HG02973 (cell line): Measurements from ENCODE around the gene CLINT1.

ENCODE experiments used
- ATAC-seq: cut with Tn5 transposase; IDR thresholded peaks from one replicate; pipeline ENCODE4 v1.9.1; 2021; ENCODE audit warnings: moderate library complexity; ENCODE audit not compliant: unreplicated experiment

CLINT1 gene

GRCh38 chr5:157821822-157822622 is 36.9 kb downstream of the CLINT1 start:
- ATAC-seq = no peak

GRCh38 chr5:157821405-157821804 is 37.5 kb downstream of the CLINT1 start:
- ATAC-seq = no peak

GRCh38 chr5:157820593-157821252 is 38.2 kb downstream of the CLINT1 start:
- ATAC-seq = no peak

- ATAC-seq = no peak
These were observed 39.3 kb downstream of the CLINT1 start for GRCh38 chr5:157819502-157820115.

- no peak for ATAC-seq
These were observed 40.6 kb downstream of the CLINT1 start for GRCh38 chr5:157818368-157818767.

GRCh38 chr5:157817928-157818327 is 41.0 kb downstream of the CLINT1 start:
- no peak for ATAC-seq

GRCh38 chr5:157817387-157817702 is 41.6 kb downstream of the CLINT1 start:
- ATAC-seq = no peak

GRCh38 chr5:157816682-157817386 is 42.1 kb downstream of the CLINT1 start:
- ATAC-seq = no peak

- no peak for ATAC-seq
These were observed 46.9 kb downstream of the CLINT1 start for GRCh38 chr5:157812086-157812485.

GRCh38 chr5:157808043-157808442 is 50.9 kb downstream of the CLINT1 start:
- no peak for ATAC-seq

GRCh38 chr5:157802736-157803135 is 56.2 kb downstream of the CLINT1 start:
- ATAC-seq = no peak

GRCh38 chr5:157800137-157800536 is 58.8 kb downstream of the CLINT1 start:
- ATAC-seq = no peak

- no peak for ATAC-seq
These were observed 59.4 kb downstream of the CLINT1 start for GRCh38 chr5:157799578-157799977.

GRCh38 chr5:157793301-157793700 is 65.6 kb downstream of the CLINT1 start:
- no peak for ATAC-seq

- ATAC-seq = no peak
These were observed 73.1 kb downstream of the CLINT1 start for GRCh38 chr5:157785801-157786200.

GRCh38 chr5:157779221-157779620 is 79.7 kb downstream of the CLINT1 start:
- ATAC-seq = no peak

- ATAC-seq = no peak
These were observed 80.7 kb downstream of the CLINT1 start for GRCh38 chr5:157778121-157778805.

GRCh38 chr5:157772127-157772526 is 86.8 kb downstream of the CLINT1 start:
- ATAC-seq = no peak

- no peak for ATAC-seq
These were observed 88.3 kb downstream of the CLINT1 start for GRCh38 chr5:157770665-157771064.

GRCh38 chr5:157767689-157768088 is 91.3 kb downstream of the CLINT1 start:
- no peak for ATAC-seq

GRCh38 chr5:157766902-157767301 is 92.0 kb downstream of the CLINT1 start:
- ATAC-seq = no peak
